ENCODE data around the gene GJB2.

GJB2 gene

GRCh38 chr13:20142023-20142926, 50.5 kb downstream of the GJB2 start:
- no peak for DNase-seq (ENCODE audit: low read depth, low spot score)

GRCh38 chr13:20141238-20142022, 51.3 kb downstream of the GJB2 start:
- DNase-seq (ENCODE audit: low read depth, low spot score) = no peak

DNA sequence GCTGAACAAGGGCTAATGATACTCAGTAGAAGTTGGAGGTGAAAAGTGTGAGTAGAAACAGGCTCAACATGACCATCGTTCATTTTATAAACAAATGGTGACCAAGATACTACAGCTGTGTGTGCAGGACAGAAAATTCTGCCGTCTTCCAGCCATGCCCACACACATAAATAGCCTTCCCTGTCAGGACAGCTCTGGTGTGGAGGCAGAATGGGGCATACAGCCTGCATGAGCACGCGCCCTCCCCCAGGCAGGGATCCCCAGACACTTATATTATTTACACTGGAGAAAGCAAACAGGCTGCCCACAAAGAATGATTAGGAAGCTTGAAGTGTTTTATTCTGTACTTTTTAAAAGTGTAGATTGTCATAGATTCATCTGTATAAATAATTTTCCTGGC, 52.3 kb downstream of the GJB2 start:
- DNase-seq (ENCODE audit: low read depth, low spot score) = no peak

GRCh38 chr13:20137875-20138274, 54.9 kb downstream of the GJB2 start:
- no peak for DNase-seq (ENCODE audit: low read depth, low spot score)
